Stimulated activated naive B cell treated with anti-CD40 and anti-IgM and Interleukin-4, amounts not matched to agents 10 μg/mL and 1 μg/mL and 100 μg/mL, for 72 hours (primary cell): ENCODE measurements around the gene PTCHD1.

Source experiments
- ATAC-seq, 2 donors: fragments of 150-1000 bp; cut with Tn5 transposase; replicated peaks; 2 replicates each; pipeline ENCODE4 v1.10.0; 2021; ENCODE audit warnings: moderate library complexity in 1 of 2
- DNase-seq: peaks from one replicate; pipeline ENCODE4 v3.0.0; 2021
- H3K27ac Mint-ChIP-seq: one replicate; pipeline ENCODE4 v1.8.0; 2022; ENCODE audit warnings: mild to moderate bottlenecking, mixed read lengths
- H3K27me3 Mint-ChIP-seq, 2 donors: one replicate each; pipeline ENCODE4 v1.8.0; 2022; ENCODE audit warnings: mixed read lengths in 2 of 2
- H3K36me3 Mint-ChIP-seq, 2 donors: one replicate each; pipeline ENCODE4 v1.8.0; 2022; ENCODE audit warnings: mixed read lengths in 2 of 2, mild to moderate bottlenecking in 1 of 2
- H3K4me1 Mint-ChIP-seq, 2 donors: one replicate each; pipeline ENCODE4 v1.8.0; 2022; ENCODE audit warnings: mixed read lengths in 2 of 2, mild to moderate bottlenecking in 1 of 2
- H3K4me3 Mint-ChIP-seq, 2 donors: one replicate each; pipeline ENCODE4 v1.8.0; 2022; ENCODE audit warnings: mild to moderate bottlenecking in 2 of 2, mixed read lengths in 2 of 2, moderate library complexity in 1 of 2
- H3K9me3 Mint-ChIP-seq, 2 donors: one replicate each; pipeline ENCODE4 v1.8.0; 2022; ENCODE audit warnings: mixed read lengths in 2 of 2, mild to moderate bottlenecking in 1 of 2

The PTCHD1 gene

GRCh38 chrX:23332888-23333821 is 1.5 kb upstream of the PTCHD1 start:
- DNase-seq (no peak), ATAC-seq (peak in 1 of 2 donors; percentile 29)
- Mint-ChIP-seq H3K9me3 (no peaks in the 10 kb centered on the region), H3K36me3 (peaks cover 0 to 6% of the 10 kb centered on the region in 2 donors), H3K27ac (peak overlapping the region; percentile 49), H3K4me1 (peaks cover 8 to 20% of the 10 kb centered on the region in 2 donors), H3K27me3 (peaks cover 42 to 60% of the 10 kb centered on the region in 2 donors), H3K4me3 (peak overlapping the region; percentile 52 to 59)

DNA sequence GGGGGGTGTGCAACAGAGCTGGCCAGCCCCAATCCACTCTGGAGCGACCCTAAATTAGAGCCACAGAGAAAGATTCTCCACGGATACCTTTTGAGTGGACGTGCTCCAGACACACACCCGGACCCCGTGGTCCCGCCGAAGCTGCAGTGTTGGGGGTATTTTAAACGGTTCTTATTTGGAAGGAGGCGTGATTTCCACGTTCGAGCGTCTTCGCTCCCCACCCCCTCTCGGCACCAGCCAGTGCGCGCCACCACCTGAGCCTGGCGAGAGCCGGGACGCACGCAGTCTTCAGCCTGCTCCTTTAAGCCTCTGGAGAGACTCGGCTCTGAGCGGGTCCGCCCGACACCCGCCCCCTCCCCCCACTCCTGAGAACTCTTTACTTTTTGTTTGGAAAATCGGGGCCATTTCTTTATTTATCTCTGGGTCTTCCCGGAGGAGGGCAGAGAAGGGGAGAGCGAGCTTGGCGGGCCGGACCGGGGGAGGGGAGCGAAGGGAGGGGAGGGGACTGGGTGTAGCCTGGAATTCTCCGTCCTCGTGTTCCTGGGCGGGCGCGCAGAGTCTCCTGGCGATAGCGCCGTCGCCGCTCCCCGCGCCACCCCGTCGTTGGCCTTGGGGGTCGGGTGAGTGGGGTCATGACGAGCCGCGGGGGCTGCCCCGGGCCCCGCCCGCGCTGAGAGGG is 668 bp upstream of the PTCHD1 start:
- peak overlapping the region; percentile 90 for H3K27ac Mint-ChIP-seq

GRCh38 chrX:23334521-23334847 is 165 bp upstream of the PTCHD1 start:
- peaks cover 8 to 20% of the 10 kb centered on the region in 2 donors for H3K4me1 Mint-ChIP-seq
- H3K4me3 Mint-ChIP-seq = peak overlapping the region in 1 of 2 donors; percentile 71
- no peak overlapping the region for H3K27ac Mint-ChIP-seq
- DNase-seq = no peak
- peaks cover 42 to 55% of the 10 kb centered on the region in 2 donors for H3K27me3 Mint-ChIP-seq
- H3K36me3 Mint-ChIP-seq = peaks cover 0 to 6% of the 10 kb centered on the region in 2 donors
- H3K9me3 Mint-ChIP-seq = no peaks in the 10 kb centered on the region
- peak in 1 of 2 donors; percentile 10 for ATAC-seq

More for the DNA sequence above, 668 bp upstream of the PTCHD1 start:
- Mint-ChIP-seq H3K4me3 (peak overlapping the region in 1 of 2 donors; percentile 46), H3K27me3 (peaks cover 42 to 55% of the 10 kb centered on the region in 2 donors), H3K9me3 (no peaks in the 10 kb centered on the region), H3K4me1 (peaks cover 8 to 20% of the 10 kb centered on the region in 2 donors), H3K36me3 (peaks cover 0 to 6% of the 10 kb centered on the region in 2 donors)
- no peak for DNase-seq
- ATAC-seq = no peak

- no peaks in the 10 kb centered on the region for H3K9me3 Mint-ChIP-seq
- ATAC-seq = no peak
- H3K4me1 Mint-ChIP-seq = peaks cover 3 to 12% of the 10 kb centered on the region in 2 donors
- peaks cover 0 to 3% of the 10 kb centered on the region in 2 donors for H3K36me3 Mint-ChIP-seq
- H3K27me3 Mint-ChIP-seq = peaks cover 19 to 28% of the 10 kb centered on the region in 2 donors
- no peak overlapping the region for H3K4me3 Mint-ChIP-seq
- DNase-seq = no peak
- no peak overlapping the region for H3K27ac Mint-ChIP-seq
Measured at GRCh38 chrX:23338334-23338733, 3.7 kb downstream of the PTCHD1 start.

- H3K9me3 Mint-ChIP-seq = no peaks in the 10 kb centered on the region
- DNase-seq (no peak), ATAC-seq (no peak)
- H3K36me3 Mint-ChIP-seq = no peaks in the 10 kb centered on the region
- H3K27ac Mint-ChIP-seq = no peak overlapping the region
- no peak overlapping the region for H3K4me3 Mint-ChIP-seq
- peaks cover 0 to 5% of the 10 kb centered on the region in 2 donors for H3K4me1 Mint-ChIP-seq
- peaks cover 5% of the 10 kb centered on the region in 2 donors for H3K27me3 Mint-ChIP-seq
Measured at GRCh38 chrX:23341452-23341851, 6.8 kb downstream of the PTCHD1 start.

GRCh38 chrX:23344238-23344903 is 9.7 kb downstream of the PTCHD1 start:
- Mint-ChIP-seq H3K4me1 (peaks cover 0 to 5% of the 10 kb centered on the region in 2 donors), H3K4me3 (no peak overlapping the region), H3K27me3 (peaks cover 0 to 7% of the 10 kb centered on the region in 2 donors), H3K27ac (no peak overlapping the region), H3K9me3 (peaks cover 0 to under 1% of the 10 kb centered on the region in 2 donors), H3K36me3 (no peaks in the 10 kb centered on the region)
- DNase-seq (no peak), ATAC-seq (no peak)

- no peak for DNase-seq
- Mint-ChIP-seq H3K27ac (no peak overlapping the region), H3K4me3 (no peak overlapping the region), H3K4me1 (peaks cover 0 to 5% of the 10 kb centered on the region in 2 donors), H3K9me3 (peaks cover 0 to 5% of the 10 kb centered on the region in 2 donors), H3K27me3 (peaks cover 0 to 7% of the 10 kb centered on the region in 2 donors), H3K36me3 (no peaks in the 10 kb centered on the region)
- ATAC-seq = no peak
Measured at GRCh38 chrX:23344904-23345271, 10.2 kb downstream of the PTCHD1 start.

DNA sequence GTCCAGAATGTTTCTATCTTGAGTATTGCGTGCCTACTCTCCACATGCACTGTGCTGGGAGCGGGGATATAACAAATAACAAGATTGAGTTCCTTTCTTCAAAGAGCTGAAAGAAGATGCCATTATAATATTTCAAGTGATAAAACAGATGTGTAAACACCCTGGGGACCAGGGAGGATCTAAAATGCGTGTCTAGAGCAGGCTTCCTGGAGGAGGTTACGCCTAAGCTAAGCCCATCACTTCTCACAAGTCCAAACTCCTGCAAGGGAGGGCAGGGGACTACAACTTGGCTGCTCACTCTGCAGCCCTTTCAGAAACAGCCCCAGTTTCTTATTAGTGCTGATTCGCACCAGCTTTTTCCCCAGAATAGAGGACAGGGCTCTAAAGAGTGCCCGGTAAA is 21.5 kb downstream of the PTCHD1 start:
- DNase-seq (no peak), ATAC-seq (no peak)
- no peaks in the 10 kb centered on the region for H3K27me3 Mint-ChIP-seq
- H3K4me3 Mint-ChIP-seq = no peak overlapping the region
- no peak overlapping the region for H3K27ac Mint-ChIP-seq
- H3K9me3 Mint-ChIP-seq = peaks cover 0 to 2% of the 10 kb centered on the region in 2 donors
- no peaks in the 10 kb centered on the region for H3K4me1 Mint-ChIP-seq
- no peaks in the 10 kb centered on the region for H3K36me3 Mint-ChIP-seq

- Mint-ChIP-seq H3K27me3 (peaks cover 0 to 7% of the 10 kb centered on the region in 2 donors), H3K9me3 (peaks cover 0 to 1% of the 10 kb centered on the region in 2 donors), H3K4me3 (no peak overlapping the region), H3K4me1 (no peaks in the 10 kb centered on the region), H3K36me3 (no peaks in the 10 kb centered on the region), H3K27ac (no peak overlapping the region)
- ATAC-seq (no peak), DNase-seq (no peak)
Measured at GRCh38 chrX:23364416-23364815, 29.8 kb downstream of the PTCHD1 start.

GRCh38 chrX:23365541-23365940 is 30.9 kb downstream of the PTCHD1 start:
- H3K36me3 Mint-ChIP-seq = no peaks in the 10 kb centered on the region
- no peak overlapping the region for H3K4me3 Mint-ChIP-seq
- DNase-seq = no peak
- no peak overlapping the region for H3K27ac Mint-ChIP-seq
- H3K9me3 Mint-ChIP-seq = peaks cover 0 to 1% of the 10 kb centered on the region in 2 donors
- peaks cover 0 to 7% of the 10 kb centered on the region in 2 donors for H3K27me3 Mint-ChIP-seq
- no peak for ATAC-seq
- no peaks in the 10 kb centered on the region for H3K4me1 Mint-ChIP-seq

DNA sequence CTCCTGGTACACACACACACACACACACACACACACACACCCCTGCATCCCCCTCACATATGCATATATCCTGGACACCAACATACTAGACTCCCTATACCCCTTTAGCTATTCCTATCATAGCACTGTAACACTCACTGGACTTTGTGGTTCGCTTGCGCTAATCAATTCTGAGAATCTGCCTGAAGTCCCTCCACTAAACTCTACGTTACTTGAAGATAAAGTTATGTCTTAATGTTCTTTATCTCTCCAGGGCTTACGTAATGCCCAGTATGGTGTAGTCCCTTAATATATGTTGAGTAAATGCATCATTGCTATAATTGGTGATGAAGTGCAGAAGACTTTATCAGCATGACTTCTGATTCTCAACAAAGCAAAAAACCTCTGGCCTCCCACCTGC is 32.3 kb downstream of the PTCHD1 start:
- H3K27ac Mint-ChIP-seq = no peak overlapping the region
- no peaks in the 10 kb centered on the region for H3K4me1 Mint-ChIP-seq
- H3K27me3 Mint-ChIP-seq = peaks cover 0 to 7% of the 10 kb centered on the region in 2 donors
- H3K36me3 Mint-ChIP-seq = no peaks in the 10 kb centered on the region
- ATAC-seq (no peak), DNase-seq (no peak)
- H3K4me3 Mint-ChIP-seq = no peak overlapping the region
- H3K9me3 Mint-ChIP-seq = peaks cover 0 to 1% of the 10 kb centered on the region in 2 donors

DNA sequence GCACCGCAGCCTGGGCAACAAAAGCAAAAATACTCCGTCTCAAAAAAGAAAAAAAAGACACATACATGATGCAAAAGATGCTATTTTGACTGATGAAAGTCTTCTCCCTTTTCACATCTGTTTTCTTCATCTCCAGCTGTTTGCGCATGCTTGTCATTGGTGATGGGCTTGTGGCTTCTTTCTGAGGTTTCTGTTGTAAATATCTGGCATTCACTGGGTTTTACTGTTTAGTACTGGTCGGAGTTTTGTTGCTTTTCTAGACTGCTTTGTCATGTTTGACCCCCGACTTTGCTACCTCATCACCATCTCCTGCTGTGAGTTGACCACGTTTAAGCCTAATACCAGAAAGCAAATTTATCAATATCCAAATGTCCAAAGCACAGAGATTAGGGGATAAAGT is 34.4 kb downstream of the PTCHD1 start:
- H3K36me3 Mint-ChIP-seq = no peaks in the 10 kb centered on the region
- DNase-seq (no peak), ATAC-seq (no peak)
- H3K27me3 Mint-ChIP-seq = peaks cover 4 to 12% of the 10 kb centered on the region in 2 donors
- H3K9me3 Mint-ChIP-seq = no peaks in the 10 kb centered on the region
- H3K27ac Mint-ChIP-seq = no peak overlapping the region
- H3K4me1 Mint-ChIP-seq = no peaks in the 10 kb centered on the region
- no peak overlapping the region for H3K4me3 Mint-ChIP-seq

DNA sequence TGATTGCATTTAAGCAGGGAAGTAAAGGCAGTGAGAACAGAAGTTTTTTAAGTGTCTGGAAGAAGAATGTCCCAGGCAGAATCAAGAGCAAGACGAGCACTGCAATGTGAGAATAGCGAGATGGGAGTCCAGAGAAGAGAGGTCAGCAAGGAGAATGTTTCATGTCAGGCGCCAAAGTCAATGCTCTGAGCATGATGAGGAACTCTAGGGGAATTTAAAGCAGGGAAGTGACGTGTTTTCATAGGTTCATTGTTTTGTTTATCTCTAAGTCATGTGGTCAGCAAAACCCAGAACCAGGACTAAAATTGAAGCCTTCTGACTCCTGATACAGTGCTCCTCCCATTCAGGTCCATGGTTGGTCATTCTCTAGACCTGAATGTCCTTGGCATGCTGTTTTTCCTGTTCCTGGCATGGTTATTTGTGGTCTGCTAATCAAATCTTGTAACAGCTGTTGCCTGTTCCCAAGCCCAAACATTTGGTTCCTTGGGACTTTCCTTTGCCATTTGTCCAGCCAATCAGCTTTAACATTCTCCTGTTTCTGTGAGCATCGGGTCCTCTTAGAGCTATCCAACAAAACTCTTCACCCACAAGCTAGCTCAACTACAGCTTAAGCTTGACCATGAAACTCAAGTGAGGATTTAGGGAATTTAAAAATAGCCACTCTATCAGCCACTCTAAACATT is 37.7 kb downstream of the PTCHD1 start:
- Mint-ChIP-seq H3K27me3 (peaks cover 5 to 9% of the 10 kb centered on the region in 2 donors), H3K36me3 (no peaks in the 10 kb centered on the region), H3K27ac (no peak overlapping the region), H3K4me3 (no peak overlapping the region), H3K4me1 (no peaks in the 10 kb centered on the region), H3K9me3 (no peaks in the 10 kb centered on the region)
- DNase-seq = no peak
- ATAC-seq = no peak
